WI38 (cell line): ENCODE measurements around the gene TRAPPC3.

Experiments used
- H3K4me3 ChIP-seq: 2 replicates; pipeline ENCODE4 v1.5.1; 2011; ENCODE audit warnings: low read depth, mild to moderate bottlenecking, control low read depth, low read length
- CTCF ChIP-seq: IDR thresholded peaks from 2 replicates; pipeline ENCODE4 v1.5.1; 2012; ENCODE audit warnings: low read depth, mild to moderate bottlenecking, control low read depth, low read length

Gene TRAPPC3

GRCh38 chr1:36101546-36101945 is 47.7 kb downstream of the TRAPPC3 start:
- H3K4me3 ChIP-seq: no peak overlapping the region
- no peak for TF ChIP-seq CTCF

GRCh38 chr1:36100376-36100775 is 48.9 kb downstream of the TRAPPC3 start:
- no peak for TF ChIP-seq CTCF
- H3K4me3 ChIP-seq: no peak overlapping the region

- peak; percentile 76 for TF ChIP-seq CTCF
- H3K4me3 ChIP-seq: no peak overlapping the region
Observed at GRCh38 chr1:36099681-36100341, 49.5 kb downstream of the TRAPPC3 start.

- H3K4me3 ChIP-seq: no peak overlapping the region
- no peak for TF ChIP-seq CTCF
Observed at GRCh38 chr1:36098650-36099365, 50.5 kb downstream of the TRAPPC3 start.

- no peak overlapping the region for H3K4me3 ChIP-seq
- no peak for TF ChIP-seq CTCF
Observed at GRCh38 chr1:36097693-36098585, 51.3 kb downstream of the TRAPPC3 start.

GRCh38 chr1:36096500-36097432 is 52.5 kb downstream of the TRAPPC3 start:
- H3K4me3 ChIP-seq: no peak overlapping the region
- no peak for TF ChIP-seq CTCF
